Measurements from ENCODE around the gene EHD4.

EHD4 gene

DNA sequence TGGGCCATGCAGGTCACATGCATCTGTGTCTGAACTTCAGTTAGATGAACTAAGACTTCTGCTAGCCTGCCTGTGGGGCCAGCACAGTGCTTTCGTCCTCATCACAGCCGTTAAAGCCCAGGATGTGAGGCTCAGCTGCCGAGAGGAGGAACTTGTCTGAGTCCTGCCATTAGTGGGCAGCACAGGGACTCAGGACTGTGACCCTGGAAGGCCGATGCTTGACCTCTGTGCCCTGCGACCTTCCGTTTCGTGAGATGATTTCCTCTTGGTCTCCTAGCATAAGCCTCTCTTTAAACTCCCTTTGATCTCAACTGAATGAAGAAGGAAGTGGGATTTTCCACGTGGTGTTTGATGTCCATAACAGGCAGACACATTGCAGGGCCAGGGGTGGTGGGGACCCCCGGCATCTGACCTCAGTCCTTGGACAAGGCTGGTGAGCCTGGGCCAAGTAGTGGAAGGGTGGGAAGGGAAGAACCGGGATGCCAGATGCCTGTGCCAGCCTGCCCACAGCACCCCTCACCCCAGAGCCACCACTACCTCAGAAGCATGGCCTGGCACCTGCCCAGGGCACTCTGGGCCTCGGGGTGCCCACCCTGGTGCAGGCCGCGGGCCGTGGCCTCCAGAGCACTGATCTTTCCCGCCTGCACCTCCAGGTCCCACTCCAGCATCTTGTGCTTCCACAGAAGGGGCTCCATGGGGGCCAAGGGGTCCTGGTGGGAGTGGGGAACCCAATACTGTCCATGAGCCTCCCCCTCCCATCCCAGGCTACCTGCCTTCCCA is 112.1 kb downstream of the EHD4 start:
- Histone ChIP-seq H3K9me3 (ENCODE audit: insufficient read depth, low read length) (no peaks in the 10 kb centered on the region), H3K36me3 (ENCODE audit: insufficient read depth, insufficient read length, low read length) (no peaks in the 10 kb centered on the region), H3K9ac (ENCODE audit: insufficient read length, low read depth) (no peak overlapping the region), H3K4me3 (ENCODE audit: insufficient read length, low read depth) (no peak overlapping the region), H3K4me1 (ENCODE audit: insufficient read depth, insufficient read length) (peaks cover 18% of the 10 kb centered on the region), H3K27me3 (ENCODE audit: insufficient read depth, insufficient read length) (no peaks in the 10 kb centered on the region)
- TF ChIP-seq SUZ12 (IDR thresholded peaks at IDR 0.05; ENCODE audit: extremely low read depth, insufficient read depth, insufficient read length): no peak
- no peak for TF ChIP-seq ZNF274 (IDR thresholded peaks at IDR 0.05; ENCODE audit: low read depth, low read length)
- DNase-seq (ENCODE audit: low read depth, low spot score): no peak

DNA sequence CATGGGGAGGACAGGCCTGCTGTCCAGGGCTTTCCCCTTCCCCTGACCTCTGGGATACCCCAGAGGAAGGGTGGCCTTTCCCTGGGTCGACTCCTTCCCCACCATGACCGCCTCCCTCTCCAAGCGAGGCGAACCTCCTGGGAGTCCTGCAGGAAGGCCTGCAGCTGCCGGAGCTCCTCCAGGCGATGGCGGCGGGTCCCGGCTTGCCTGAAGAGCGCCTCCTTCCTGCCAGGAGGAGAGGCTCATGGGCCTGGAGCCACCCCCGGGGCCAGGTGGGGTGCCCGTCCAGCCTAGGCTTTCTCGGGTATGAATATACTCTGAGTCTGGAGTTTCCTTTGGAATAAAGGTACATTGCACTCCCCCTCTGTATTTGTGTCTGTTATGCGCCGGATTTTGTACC is 113.6 kb downstream of the EHD4 start:
- no peaks in the 10 kb centered on the region for H3K27me3 ChIP-seq (ENCODE audit: insufficient read depth, insufficient read length)
- no peak overlapping the region for H3K4me3 ChIP-seq (ENCODE audit: insufficient read length, low read depth)
- no peak overlapping the region for H3K9ac ChIP-seq (ENCODE audit: insufficient read length, low read depth)
- TF ChIP-seq YY1 (IDR thresholded peaks at IDR 0.05; ENCODE audit: insufficient read depth, insufficient read length) (no peak), SUZ12 (IDR thresholded peaks at IDR 0.05; ENCODE audit: extremely low read depth, insufficient read depth, insufficient read length) (no peak), ZNF274 (IDR thresholded peaks at IDR 0.05; ENCODE audit: low read depth, low read length) (no peak)
- no peak for DNase-seq (ENCODE audit: low read depth, low spot score)
- no peaks in the 10 kb centered on the region for H3K36me3 ChIP-seq (ENCODE audit: insufficient read depth, insufficient read length, low read length)
- peaks cover 30% of the 10 kb centered on the region for H3K4me1 ChIP-seq (ENCODE audit: insufficient read depth, insufficient read length)
- H3K9me3 ChIP-seq (ENCODE audit: insufficient read depth, low read length): no peaks in the 10 kb centered on the region

DNA sequence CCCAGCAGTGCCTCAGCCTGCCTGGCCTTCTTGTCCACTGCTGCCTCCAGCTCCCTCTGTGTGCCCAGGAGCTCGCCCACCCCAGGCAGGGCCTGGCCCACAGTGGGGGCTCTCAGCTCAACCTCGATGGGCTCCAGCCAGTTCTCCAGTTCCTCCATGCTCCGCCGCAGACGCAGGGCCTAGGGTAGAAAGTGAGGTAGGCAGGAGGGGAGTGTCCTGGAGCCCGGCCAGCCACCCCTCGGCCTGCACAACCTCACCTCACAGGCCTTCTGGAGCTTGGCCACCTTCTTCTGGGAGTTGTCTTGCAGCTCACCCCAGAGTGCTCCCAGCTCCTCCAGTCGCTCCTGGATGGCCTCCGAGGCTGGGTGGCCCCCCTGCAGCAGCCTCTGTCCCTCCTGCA is 115.0 kb downstream of the EHD4 start:
- Histone ChIP-seq H3K4me1 (ENCODE audit: insufficient read depth, insufficient read length) (peaks cover 25% of the 10 kb centered on the region), H3K27me3 (ENCODE audit: insufficient read depth, insufficient read length) (no peaks in the 10 kb centered on the region), H3K36me3 (ENCODE audit: insufficient read depth, insufficient read length, low read length) (no peaks in the 10 kb centered on the region), H3K4me3 (ENCODE audit: insufficient read length, low read depth) (no peak overlapping the region), H3K9ac (ENCODE audit: insufficient read length, low read depth) (no peak overlapping the region), H3K9me3 (ENCODE audit: insufficient read depth, low read length) (no peaks in the 10 kb centered on the region)
- DNase-seq (ENCODE audit: low read depth, low spot score): no peak
- no peak for TF ChIP-seq ZNF274 (IDR thresholded peaks at IDR 0.05; ENCODE audit: low read depth, low read length)
- no peak for TF ChIP-seq YY1 (IDR thresholded peaks at IDR 0.05; ENCODE audit: insufficient read depth, insufficient read length)
- TF ChIP-seq SUZ12 (IDR thresholded peaks at IDR 0.05; ENCODE audit: extremely low read depth, insufficient read depth, insufficient read length): no peak

DNA sequence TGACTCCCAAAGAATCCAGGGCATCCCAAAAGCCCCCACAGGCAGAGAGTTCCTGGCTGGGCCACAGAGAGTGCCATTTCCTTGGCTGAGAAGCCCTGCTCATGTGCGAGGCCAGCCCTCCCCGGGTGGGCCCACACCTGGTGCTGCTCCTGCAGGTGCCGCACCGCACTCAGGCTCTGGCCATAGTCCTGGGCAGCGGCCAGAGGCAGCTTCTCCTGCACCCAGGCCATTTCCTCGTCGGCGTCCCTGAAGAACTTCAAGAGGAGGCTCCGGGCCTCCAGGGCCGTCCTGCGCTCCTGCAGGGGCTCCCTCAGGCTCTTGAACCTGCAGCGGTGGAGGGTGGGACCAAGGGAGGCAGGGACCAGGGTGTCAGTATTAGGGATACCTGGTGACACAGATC is 115.6 kb downstream of the EHD4 start:
- no peak overlapping the region for H3K4me3 ChIP-seq (ENCODE audit: insufficient read length, low read depth)
- no peak overlapping the region for H3K9ac ChIP-seq (ENCODE audit: insufficient read length, low read depth)
- H3K9me3 ChIP-seq (ENCODE audit: insufficient read depth, low read length): no peaks in the 10 kb centered on the region
- TF ChIP-seq ZNF274 (IDR thresholded peaks at IDR 0.05; ENCODE audit: low read depth, low read length): no peak
- TF ChIP-seq SUZ12 (IDR thresholded peaks at IDR 0.05; ENCODE audit: extremely low read depth, insufficient read depth, insufficient read length): no peak
- TF ChIP-seq YY1 (IDR thresholded peaks at IDR 0.05; ENCODE audit: insufficient read depth, insufficient read length): no peak
- no peak for DNase-seq (ENCODE audit: low read depth, low spot score)
- peaks cover 22% of the 10 kb centered on the region for H3K4me1 ChIP-seq (ENCODE audit: insufficient read depth, insufficient read length)
- H3K27me3 ChIP-seq (ENCODE audit: insufficient read depth, insufficient read length): no peaks in the 10 kb centered on the region
- H3K36me3 ChIP-seq (ENCODE audit: insufficient read depth, insufficient read length, low read length): no peaks in the 10 kb centered on the region

DNA sequence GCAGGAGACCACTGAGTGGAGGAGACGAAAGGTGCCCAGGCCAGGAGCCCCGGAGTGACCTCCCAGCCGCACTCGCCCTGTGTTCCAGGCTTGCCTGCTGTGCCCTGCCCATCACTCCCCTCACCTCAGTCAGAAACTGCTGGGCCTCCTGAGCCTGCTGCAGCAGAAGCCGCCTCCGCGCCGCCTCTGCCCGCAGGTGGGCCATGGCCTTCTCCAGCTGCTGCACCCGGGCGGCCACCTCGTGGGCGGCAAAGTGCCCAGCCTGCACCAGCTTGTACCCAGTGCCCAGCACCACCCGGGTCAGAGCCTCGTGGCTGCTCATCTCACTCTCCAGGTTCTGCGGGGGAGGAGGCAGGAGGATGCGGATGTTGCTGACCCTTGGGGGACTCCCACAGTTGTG is 116.1 kb downstream of the EHD4 start:
- no peaks in the 10 kb centered on the region for H3K27me3 ChIP-seq (ENCODE audit: insufficient read depth, insufficient read length)
- TF ChIP-seq YY1 (IDR thresholded peaks at IDR 0.05; ENCODE audit: insufficient read depth, insufficient read length) (no peak), ZNF274 (IDR thresholded peaks at IDR 0.05; ENCODE audit: low read depth, low read length) (no peak), SUZ12 (IDR thresholded peaks at IDR 0.05; ENCODE audit: extremely low read depth, insufficient read depth, insufficient read length) (no peak)
- H3K4me1 ChIP-seq (ENCODE audit: insufficient read depth, insufficient read length): peaks cover 20% of the 10 kb centered on the region
- DNase-seq (ENCODE audit: low read depth, low spot score): no peak
- no peaks in the 10 kb centered on the region for H3K9me3 ChIP-seq (ENCODE audit: insufficient read depth, low read length)
- no peak overlapping the region for H3K9ac ChIP-seq (ENCODE audit: insufficient read length, low read depth)
- H3K36me3 ChIP-seq (ENCODE audit: insufficient read depth, insufficient read length, low read length): no peaks in the 10 kb centered on the region
- H3K4me3 ChIP-seq (ENCODE audit: insufficient read length, low read depth): no peak overlapping the region

DNA sequence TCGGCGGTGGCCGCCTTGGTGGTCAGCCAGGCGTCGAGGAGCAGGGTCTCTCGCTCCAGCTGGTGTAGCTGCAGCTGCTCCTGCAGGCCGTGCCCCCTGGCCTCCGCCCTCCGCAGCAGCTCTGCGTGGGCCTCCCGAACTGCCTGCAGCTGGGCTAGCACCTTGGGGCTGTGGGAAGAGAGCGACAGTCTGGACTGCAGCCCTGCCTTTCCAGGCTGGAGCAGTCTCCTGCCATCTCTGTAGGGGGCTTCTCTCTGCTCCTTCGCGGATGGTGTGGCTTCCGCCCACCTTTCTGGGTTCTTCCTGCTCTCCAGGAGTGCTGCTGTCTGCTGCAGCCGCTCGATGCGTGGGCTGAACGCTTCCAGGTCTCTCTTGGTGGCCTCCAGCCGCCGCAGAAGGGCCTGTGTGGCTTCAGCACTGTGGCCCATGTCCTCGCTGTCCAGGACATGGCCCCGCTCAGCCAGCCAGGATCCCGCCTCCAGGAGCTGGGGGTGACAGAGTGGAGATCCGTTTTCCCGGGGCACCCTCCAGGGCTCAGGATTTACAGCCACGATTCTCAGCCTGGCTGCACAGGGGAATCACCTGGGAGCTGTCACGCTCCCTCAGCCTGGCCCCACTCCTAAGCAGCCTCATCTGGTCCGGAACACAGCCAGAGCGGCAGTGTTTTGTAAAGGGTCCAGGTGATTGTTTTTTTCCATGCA is 116.9 kb downstream of the EHD4 start:
- Histone ChIP-seq H3K9me3 (ENCODE audit: insufficient read depth, low read length) (no peaks in the 10 kb centered on the region), H3K4me3 (ENCODE audit: insufficient read length, low read depth) (no peak overlapping the region), H3K9ac (ENCODE audit: insufficient read length, low read depth) (no peak overlapping the region), H3K36me3 (ENCODE audit: insufficient read depth, insufficient read length, low read length) (no peaks in the 10 kb centered on the region), H3K27me3 (ENCODE audit: insufficient read depth, insufficient read length) (no peaks in the 10 kb centered on the region), H3K4me1 (ENCODE audit: insufficient read depth, insufficient read length) (peaks cover 25% of the 10 kb centered on the region)
- no peak for TF ChIP-seq SUZ12 (IDR thresholded peaks at IDR 0.05; ENCODE audit: extremely low read depth, insufficient read depth, insufficient read length)
- no peak for TF ChIP-seq ZNF274 (IDR thresholded peaks at IDR 0.05; ENCODE audit: low read depth, low read length)
- no peak for TF ChIP-seq YY1 (IDR thresholded peaks at IDR 0.05; ENCODE audit: insufficient read depth, insufficient read length)
- DNase-seq (ENCODE audit: low read depth, low spot score): no peak

DNA sequence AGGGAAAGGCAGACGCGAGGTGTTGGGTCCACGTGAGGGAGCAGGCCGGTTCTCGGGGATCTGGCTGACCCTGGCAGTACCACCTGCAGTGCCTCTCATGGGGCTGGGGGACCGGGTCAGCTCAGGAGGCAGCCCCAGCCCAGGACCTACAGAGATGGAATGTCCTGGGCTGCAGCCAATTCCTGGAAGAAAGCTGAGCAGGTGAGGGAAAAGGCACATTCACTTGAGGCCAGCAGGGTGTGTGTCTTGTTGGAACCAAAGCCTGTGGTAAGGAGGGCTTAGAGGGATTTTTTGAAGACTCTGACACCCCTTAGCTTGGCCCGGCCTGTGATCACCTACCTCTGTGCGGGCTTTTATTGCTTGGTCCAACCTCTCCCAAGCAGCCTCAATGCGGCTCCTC is 117.9 kb downstream of the EHD4 start:
- peaks cover 26% of the 10 kb centered on the region for H3K4me1 ChIP-seq (ENCODE audit: insufficient read depth, insufficient read length)
- no peaks in the 10 kb centered on the region for H3K9me3 ChIP-seq (ENCODE audit: insufficient read depth, low read length)
- H3K27me3 ChIP-seq (ENCODE audit: insufficient read depth, insufficient read length): no peaks in the 10 kb centered on the region
- DNase-seq (ENCODE audit: low read depth, low spot score): no peak
- TF ChIP-seq YY1 (IDR thresholded peaks at IDR 0.05; ENCODE audit: insufficient read depth, insufficient read length) (no peak), ZNF274 (IDR thresholded peaks at IDR 0.05; ENCODE audit: low read depth, low read length) (no peak), SUZ12 (IDR thresholded peaks at IDR 0.05; ENCODE audit: extremely low read depth, insufficient read depth, insufficient read length) (no peak)
- H3K9ac ChIP-seq (ENCODE audit: insufficient read length, low read depth): no peak overlapping the region
- H3K4me3 ChIP-seq (ENCODE audit: insufficient read length, low read depth): no peak overlapping the region
- no peaks in the 10 kb centered on the region for H3K36me3 ChIP-seq (ENCODE audit: insufficient read depth, insufficient read length, low read length)
